NOMO-1 treated with DMSO at 0.1 percent for 48 hours (cell line): Measurements from ENCODE around the gene SERINC5.
A peak's percentile ranks its signal among the peaks of the same experiment; 100 is the strongest.

ENCODE experiments used
- DNase-seq: peaks from one replicate; lab custom pipeline; 2025; ENCODE audit not compliant: unreplicated experiment; lab: John Stamatoyannopoulos, UW

SERINC5 gene

DNA sequence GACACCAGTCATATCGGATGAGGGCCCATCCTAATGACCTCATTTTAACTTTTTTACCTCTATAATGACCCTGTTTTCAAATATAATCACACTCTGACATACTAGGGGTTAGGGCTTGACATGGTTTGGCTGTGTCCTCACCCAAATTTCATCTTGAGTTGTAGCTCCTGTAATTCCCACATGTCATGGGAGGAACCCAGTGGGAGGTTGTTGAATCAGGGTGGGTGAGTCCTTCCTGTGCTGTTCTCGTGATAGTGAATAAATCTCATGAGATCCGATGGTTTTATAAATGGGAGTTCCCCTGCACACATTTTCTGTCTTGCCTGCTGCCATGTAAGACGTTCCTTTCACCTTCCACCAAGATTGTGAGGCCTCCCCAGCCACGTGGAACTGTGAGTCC lies 148.9 kb downstream of the SERINC5 start:
- DNase-seq: no peak

DNA sequence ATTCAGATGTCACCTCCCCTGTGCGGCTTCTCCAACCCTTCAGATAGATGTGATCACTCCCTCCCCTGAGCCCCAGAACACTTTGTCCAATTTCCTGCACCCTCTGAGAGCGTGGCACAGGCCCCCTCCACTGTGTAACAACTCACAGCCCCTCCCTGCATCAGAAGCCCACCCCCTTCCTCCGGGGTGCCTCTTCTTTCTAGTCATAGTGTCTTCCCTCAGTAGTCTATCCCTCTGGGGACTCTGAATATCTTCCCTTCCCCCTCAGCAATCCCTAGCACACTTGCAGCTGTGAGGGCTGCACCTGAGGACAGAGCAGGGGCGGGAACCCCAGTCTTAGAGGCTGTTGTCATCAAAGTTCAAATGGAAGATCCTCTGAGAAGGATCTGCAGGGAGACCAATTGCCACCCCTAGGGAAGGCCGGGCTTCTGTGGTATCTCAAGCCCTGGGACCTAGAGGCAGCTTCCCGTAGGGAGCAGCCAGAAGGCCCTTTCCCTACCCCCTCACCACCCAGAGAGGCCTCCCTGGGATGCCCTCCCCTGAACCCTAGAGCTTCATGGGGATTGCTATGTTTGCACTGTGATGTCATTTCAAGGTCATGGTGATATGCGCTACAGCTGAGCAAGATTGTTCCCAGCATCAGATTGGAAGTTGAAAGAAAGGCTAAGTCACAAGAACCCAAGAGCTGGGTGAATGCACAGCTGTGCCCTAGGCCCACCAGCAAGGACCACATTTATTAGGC lies 150.0 kb downstream of the SERINC5 start:
- no peak for DNase-seq

DNA sequence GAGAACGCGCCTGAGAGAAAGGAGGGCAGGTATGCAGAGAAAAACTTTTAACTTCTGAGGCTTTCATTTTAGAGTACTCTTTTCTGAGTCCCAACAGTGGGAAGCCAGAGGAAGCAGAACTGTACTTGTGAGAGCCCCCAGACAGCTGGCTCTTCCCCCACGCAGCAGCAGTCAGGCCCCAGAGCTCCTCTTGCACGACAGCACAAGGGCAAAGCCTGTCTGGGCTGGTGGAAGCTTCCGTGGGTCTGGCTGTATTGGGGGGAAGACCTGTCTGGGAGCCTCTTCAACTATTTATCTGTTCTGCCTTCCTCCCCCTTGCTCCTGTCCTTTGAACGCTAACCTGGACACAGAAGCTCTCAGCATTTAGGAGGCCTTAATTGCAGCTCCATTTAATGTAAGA lies 152.5 kb downstream of the SERINC5 start:
- no peak for DNase-seq

DNA sequence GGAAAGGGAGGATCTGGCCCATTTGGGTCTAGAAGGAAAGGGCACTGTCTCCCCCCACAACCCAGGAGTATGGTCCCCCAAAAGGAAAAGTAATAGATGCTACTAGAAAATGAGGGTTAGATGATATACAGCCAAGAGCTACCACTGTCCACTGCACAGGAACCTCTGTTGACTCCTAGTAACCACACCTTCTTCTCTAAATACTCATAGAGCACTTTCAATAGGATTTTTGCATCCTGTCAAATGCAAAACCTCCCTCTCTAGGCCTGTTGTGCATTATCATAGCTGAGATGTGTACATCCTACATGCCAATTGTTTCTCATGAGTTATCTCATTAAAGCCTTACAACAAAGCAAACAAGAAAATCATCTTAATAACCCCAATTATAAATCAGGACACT lies 153.9 kb downstream of the SERINC5 start:
- no peak for DNase-seq

DNA sequence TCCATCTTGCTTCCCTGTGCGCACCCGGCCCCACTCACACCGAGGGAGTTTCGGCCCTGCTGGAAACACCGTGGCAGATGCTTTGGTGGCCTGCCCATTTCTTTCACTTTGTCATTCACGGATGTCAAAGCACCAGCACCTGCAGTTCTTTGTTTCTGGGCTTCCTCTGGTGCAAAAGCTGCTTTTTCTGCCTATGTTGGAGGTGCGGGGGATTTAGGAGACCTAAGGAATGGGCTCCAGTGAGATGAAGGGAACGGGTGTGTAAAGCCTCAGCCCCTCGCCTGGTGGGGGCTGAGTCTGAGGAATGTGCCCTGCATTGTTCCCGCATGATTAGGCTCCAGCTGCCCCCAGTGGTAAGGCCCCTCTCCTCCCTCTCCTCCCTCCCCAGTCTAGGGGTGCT lies 158.4 kb downstream of the SERINC5 start:
- DNase-seq: no peak

DNA sequence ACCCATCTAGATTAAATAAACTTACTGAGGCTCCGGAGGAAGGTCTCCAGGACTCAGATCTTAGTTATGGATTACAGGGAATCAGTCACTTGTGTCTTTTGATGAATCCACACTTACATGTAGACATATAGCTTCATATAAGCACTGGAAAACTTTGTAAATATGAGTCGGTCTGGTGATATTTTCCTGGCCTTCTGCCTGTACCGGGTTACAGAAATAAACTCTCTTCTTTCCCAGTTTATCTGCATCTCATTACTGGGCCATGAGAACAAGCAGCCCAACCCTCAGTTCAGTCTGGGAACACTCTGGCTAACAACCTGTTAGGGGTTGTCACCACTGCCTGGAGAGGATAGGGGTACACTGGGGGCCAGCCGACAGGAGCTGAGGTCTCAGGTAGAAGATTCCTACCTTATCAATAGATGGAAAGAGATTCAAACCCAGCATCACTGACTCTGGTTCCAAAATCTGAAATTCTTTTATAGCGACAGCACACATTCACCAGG lies 161.6 kb downstream of the SERINC5 start:
- no peak for DNase-seq

DNA sequence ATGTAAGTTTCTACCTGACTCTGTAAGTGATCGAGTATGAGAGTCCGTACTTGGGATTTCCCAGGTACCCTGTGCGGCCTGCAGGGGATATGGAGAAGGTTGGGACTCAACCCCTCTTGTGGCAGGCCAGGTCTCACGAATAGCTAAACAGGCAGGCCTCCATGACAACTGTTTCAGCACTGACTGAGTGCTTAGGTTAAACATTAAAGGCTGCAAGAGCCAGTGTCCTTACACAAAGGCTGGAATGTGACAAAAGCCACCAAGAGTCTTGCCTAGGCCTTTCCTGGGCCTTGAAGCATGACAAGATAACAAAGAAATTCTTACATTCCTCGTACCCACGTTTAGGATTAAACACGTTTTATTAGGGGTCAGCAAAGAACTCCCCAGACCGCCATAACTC lies 162.1 kb downstream of the SERINC5 start:
- DNase-seq: no peak

DNA sequence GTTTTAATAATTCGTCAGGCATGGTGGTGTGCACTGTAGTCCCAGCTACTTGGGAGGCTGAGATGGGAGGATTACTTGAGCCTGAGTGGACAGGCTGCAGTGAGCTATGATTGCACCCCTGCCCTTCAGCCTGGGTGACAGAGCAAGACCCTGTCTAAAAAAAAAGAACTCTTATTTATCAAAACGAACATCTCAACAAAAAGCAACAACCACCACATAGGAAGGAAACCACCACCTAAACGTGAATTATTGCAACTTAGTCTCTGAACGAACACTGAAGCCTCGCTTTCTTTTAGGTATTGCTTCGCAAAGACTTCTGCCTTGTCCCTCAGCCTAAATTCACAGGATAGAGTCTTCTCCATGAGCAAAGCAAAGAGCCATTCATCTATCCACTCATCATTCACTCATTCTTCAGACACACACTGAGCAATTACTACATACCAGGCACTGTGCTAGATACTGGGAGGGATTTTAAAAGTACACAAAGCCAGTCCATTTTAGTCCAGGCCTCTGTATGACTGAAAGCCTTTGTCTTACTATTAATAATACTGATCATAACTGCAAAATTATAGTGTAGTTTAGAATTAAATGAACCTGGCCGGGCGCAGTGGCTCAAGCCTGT lies 163.3 kb downstream of the SERINC5 start:
- no peak for DNase-seq

DNA sequence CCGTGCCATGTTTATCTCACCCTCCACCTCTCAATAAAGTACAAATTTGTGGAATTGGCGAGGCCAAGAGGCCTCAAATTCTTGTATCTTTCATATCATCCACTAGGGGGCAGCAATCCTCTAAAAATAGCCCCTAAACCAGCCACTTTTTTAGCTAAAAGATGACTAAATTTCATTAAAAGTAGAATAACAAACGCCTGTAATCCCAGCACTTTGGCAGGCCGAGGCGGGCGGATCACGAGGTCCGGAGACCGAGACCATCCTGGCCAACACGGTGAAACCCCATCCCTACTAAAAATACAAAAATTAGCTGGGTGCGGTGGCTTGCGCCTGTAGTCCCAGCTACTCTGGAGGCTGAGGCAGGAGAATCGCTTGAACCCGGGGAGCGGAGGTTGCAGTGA lies 164.1 kb downstream of the SERINC5 start:
- peak; percentile 71 for DNase-seq

DNA sequence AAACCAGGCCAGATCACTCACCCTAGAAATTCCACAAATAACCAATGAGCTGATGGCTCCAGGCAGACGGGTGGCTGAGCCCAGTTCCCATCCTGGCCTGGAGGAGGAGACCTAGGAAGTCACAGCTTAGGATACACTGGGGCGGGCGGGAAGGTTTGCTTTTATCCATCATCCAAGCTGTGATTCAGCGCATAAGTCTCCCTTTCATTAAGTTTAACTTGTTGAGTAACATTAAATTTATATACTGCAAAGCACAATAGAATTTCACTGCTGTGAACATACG lies 165.0 kb downstream of the SERINC5 start:
- no peak for DNase-seq

DNA sequence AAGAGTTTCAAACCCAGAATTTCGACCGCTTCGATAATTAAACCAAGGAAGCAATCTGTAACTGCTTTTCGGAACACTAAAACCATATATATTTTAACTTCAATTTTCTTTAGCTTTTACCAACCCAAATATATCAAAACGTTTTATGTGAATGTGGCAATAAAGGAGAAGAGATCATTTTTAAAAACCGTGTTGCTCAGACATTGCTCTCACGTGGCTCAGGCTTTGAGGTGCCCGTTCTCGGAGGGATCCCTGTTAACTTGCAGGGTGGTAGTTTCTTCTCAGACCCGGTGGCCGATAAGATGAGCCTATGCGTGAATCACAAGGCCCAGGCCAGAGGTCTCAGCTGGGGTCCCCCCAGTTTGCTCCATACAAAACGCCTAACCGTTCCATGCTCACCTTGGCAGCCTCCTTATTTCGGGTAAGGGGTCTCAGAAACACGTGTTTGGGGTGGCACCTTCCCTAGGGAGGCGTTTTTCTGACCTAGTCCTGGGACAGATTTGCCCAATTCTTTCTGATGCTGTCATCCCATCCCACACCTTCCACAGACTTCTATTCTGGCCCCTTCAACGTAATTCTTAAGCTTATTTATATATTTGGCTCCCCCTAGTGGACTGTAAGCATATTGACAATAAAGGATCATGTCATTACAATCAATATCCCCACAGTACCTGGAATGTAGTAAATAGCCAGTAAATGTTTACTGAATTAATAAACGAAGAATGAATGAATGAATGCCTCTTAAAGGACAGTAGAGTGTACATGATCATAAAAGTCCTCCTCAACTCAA lies 172.6 kb downstream of the SERINC5 start:
- peak; percentile 75 for DNase-seq

DNA sequence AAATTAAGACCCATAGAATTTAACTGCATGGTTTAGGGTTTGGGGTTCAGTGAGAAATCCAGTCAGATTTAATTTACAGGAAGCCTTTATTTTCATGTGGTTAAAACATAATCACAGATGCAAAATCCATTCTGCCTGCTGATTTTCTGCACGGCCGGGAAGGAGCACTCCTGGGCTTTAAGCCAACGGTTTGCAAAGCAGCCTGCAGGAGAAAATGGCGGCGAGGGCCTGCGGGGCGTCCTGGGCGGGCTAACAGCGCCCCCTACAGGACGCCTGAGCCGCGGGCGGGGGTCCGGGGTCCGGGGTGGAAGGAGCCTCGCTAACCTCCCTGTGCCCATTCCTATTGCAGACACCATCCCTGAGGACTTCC lies 173.1 kb downstream of the SERINC5 start:
- no peak for DNase-seq

DNA sequence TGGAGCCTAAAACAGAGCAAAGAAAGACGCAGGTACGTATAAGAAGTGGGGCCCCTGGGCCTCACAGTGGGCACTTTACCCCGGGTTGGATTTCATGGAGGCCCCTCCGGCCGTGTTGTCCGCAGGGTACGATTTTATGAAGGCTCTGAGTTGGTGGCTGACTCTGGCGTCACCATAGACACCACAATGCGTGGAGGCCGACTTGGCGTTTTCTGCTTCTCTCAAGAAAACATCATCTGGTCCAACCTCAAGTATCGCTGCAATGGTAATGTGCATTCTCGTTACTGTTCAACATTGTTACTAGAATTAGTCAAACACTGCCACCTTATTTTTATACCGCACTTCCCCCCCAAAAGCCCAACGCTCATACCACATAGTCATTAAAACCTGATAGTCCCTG lies 173.6 kb downstream of the SERINC5 start:
- DNase-seq: no peak

DNA sequence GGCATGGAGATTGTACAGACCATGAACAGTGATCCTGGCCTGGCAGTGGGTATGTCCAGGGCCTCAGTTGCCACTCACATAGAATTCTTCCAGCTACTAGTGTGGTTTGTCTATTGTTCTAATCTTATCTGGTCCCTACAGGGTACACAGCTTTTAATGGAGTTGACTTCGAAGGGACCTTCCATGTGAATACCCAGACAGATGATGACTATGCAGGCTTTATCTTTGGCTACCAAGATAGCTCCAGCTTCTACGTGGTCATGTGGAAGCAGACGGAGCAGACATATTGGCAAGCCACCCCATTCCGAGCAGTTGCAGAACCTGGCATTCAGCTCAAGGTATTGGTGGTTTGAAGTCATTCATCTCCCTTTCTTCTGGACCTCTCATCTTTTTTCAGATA lies 176.9 kb downstream of the SERINC5 start:
- DNase-seq: no peak

DNA sequence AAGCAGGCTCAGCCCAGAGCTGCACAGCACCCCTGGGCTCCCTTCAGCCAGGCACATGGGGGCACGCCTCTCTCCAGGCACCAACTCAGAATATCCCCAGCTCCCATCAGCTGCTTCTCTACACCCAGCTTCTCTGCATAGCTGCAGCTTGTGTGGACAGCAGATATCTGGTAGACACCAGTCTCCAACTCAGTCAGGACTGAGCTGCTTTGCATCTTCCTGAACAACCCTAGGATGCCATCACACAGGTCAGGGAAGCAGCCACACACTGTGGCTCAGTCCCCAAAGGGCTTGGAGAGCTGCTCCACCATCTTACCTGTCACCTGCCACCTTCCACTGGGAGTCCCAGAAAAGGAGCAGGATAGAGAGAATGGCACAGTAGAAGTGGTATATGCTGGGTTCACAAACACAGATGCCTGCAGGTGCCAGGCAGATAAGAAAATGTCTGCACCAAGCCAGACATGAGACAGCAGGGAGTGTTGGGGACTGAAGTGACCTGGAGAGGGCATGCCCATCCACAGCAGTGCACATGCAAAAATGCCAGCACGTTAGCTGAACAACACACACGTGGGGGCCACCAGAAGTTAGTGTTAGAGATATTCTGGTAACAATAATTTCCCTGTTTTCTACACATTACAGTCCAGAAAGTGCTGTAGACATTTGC lies 178.7 kb downstream of the SERINC5 start:
- no peak for DNase-seq

DNA sequence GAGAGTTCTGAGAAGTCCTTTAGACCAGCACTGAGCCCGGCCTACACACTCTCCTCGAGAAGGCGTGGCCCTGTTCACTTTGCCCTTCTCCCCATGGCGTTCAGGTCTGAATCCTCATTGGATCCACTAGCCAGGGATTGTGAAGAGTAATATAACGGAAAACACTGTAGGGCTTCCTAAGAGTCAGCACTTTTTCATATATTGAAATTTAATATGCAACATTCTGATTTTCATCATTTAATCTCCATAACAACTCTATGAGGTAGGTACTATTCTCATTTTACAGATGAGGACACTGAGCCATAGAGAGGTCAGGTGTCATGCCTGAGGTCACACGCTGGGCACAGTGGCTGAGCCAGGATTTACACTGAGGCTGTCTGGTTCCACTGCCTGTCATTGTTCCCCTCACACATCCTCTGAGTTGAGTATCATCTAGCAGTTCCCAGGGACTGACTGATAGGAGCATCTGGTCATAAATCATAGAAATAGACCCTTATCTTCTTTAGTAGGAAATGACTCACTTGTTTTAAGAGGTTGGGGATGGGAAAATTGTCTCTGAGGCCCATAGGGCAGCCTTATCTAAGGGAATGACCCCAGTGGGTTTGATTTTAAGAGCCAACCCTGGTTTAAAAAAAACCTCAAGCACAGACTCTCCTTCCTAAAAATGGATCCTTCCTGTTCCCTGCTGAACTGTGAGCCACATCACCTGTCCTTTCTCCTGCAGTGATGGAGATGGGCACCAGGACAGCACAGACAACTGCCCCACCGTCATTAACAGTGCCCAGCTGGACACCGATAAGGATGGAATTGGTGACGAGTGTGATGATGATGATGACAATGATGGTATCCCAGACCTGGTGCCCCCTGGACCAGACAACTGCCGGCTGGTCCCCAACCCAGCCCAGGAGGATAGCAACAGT lies 179.5 kb downstream of the SERINC5 start:
- no peak for DNase-seq

DNA sequence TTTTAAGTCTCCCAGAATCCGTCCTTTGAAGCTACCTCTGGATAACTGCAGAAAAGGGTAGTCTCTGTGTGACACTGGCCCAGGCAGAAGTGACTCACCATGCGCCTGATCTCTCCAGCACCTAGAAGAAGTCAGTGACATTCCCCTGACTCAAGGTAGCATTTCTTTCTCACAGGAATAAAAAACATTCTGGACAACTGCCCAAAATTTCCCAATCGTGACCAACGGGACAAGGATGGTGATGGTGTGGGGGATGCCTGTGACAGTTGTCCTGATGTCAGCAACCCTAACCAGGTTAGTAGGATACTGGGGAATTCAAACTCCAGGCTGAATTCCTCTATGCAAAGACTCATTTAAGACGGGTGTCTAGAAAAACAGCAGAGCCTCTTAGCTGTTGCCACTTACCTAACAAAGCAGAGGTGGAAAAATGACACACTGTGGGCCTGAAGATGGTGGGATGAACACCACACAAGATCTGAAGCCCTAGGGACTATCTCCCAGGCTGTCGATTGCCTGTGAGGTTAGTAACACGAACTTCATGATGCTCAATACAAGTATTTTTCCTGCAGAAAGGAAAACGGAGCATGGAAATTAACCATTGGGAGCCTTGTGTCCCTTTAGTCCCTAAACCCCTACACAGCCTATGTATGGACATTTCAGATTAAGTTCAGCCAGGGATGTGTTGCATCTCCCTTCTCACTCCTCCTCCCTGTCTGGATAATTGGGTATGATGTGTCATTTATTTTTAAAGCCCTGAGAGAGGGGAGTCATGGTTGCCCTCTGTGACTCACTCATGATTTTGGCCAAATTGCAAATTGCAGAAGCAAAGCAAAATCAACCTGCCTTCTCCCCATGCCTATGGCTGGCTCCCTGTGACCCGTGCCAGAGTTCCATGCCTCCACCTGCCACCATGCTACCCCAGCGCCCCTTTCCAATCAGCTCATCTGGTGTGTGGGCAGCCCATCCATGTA lies 183.5 kb downstream of the SERINC5 start:
- peak; percentile 50 for DNase-seq

DNA sequence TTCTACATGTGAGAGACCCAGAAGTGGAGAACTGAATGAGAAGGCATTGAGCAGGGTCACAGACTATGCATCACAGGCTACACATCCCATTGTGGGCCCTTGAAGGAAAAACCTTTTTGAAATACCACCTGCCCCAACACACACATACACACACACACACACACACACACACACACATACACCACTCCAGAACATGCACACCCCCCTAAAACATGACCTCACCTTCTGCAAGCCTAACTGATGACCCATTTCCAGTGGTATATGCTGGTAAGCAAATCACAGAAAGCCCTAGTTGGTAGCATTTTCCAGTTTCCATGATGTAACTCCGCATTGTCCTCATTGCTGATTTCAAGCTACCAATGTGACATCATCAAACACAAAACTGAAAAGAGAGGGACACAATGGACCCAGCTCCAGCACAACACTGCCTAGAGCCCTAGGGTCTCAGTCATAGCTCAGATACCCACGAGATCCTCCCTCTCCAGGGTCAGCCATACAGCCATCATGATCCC lies 184.3 kb downstream of the SERINC5 start:
- DNase-seq: no peak

DNA sequence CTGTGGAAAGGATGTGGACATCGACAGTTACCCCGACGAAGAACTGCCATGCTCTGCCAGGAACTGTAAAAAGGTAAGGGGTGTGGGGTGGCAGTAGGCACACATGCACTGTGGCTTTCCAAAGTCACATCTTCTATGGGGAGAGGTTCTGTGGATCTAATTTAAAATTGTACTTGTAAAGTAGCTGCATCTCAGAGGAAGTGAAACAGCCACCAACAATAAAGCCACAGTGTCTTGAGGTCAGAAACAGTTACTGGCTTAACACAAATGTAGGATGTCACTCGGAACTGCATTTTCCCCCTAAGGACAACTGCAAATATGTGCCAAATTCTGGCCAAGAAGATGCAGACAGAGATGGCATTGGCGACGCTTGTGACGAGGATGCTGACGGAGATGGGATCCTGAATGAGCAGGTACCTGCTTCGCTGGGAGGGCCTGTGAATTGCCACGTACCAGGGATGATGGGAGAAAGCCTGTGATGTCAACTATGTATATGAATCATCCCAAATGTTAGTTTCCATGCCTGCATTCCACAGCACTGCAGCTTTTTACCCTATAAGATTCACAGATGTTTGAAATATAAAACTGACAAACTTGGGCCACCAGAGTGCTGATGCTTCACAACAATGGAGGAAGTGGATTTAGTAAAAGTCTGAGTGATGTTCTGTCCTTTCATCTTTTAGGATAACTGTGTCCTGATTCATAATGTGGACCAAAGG lies 185.4 kb downstream of the SERINC5 start:
- DNase-seq: peak; percentile 87
